AG10803 (cell line): ENCODE measurements around the gene ALG2.

Source experiments
- DNase-seq: peaks from one replicate; pipeline ENCODE4 v3.0.0; 2010; ENCODE audit warnings: low read depth
- H3K4me3 ChIP-seq: 2 replicates; pipeline ENCODE4 v1.5.1; 2011; ENCODE audit warnings: mild to moderate bottlenecking, low read length, control low read depth
- TF ChIP-seq, protein P1 (sequence below): conservative IDR thresholded peaks from 2 replicates; pipeline ENCODE4 v1.5.1; 2011; ENCODE audit warnings: mild to moderate bottlenecking, low read length, control low read depth, inconsistent platforms

ALG2 gene

DNA sequence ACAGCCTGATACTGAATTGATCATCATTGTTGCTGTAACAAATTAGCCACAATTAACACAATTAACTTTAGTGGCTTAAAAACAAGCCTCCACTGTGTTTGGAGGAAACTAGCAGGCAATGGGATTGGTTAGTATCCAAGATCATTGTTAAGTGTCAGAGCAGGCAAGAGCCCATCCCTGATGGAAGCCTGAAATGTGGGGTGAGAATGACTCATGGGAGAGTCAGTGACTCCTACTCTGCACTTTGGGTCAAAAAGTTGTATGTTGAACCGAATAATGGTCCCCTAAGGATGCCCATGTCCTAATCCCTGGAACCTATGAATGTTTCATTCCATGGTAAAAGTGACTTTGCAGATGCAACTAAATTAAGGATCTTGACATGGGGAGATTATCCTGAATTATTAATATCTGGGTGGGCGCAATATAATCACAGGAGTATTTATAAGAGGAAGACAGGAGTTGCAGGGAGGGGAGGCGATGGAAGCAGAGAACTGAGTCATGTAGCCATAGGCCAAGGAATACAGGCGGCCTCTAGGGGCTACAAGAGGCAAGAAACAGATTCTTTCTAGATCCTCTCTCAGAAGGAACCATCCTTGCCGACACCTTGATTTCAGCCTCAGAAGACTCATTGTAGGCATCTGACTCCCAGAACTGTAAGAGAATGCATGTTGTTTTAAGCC is 28.8 kb downstream of the ALG2 start:
- no peak for DNase-seq
- H3K4me3 ChIP-seq = no peak overlapping the region
- TF ChIP-seq, protein P1, sequence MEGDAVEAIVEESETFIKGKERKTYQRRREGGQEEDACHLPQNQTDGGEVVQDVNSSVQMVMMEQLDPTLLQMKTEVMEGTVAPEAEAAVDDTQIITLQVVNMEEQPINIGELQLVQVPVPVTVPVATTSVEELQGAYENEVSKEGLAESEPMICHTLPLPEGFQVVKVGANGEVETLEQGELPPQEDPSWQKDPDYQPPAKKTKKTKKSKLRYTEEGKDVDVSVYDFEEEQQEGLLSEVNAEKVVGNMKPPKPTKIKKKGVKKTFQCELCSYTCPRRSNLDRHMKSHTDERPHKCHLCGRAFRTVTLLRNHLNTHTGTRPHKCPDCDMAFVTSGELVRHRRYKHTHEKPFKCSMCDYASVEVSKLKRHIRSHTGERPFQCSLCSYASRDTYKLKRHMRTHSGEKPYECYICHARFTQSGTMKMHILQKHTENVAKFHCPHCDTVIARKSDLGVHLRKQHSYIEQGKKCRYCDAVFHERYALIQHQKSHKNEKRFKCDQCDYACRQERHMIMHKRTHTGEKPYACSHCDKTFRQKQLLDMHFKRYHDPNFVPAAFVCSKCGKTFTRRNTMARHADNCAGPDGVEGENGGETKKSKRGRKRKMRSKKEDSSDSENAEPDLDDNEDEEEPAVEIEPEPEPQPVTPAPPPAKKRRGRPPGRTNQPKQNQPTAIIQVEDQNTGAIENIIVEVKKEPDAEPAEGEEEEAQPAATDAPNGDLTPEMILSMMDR = peak; percentile 34

DNA sequence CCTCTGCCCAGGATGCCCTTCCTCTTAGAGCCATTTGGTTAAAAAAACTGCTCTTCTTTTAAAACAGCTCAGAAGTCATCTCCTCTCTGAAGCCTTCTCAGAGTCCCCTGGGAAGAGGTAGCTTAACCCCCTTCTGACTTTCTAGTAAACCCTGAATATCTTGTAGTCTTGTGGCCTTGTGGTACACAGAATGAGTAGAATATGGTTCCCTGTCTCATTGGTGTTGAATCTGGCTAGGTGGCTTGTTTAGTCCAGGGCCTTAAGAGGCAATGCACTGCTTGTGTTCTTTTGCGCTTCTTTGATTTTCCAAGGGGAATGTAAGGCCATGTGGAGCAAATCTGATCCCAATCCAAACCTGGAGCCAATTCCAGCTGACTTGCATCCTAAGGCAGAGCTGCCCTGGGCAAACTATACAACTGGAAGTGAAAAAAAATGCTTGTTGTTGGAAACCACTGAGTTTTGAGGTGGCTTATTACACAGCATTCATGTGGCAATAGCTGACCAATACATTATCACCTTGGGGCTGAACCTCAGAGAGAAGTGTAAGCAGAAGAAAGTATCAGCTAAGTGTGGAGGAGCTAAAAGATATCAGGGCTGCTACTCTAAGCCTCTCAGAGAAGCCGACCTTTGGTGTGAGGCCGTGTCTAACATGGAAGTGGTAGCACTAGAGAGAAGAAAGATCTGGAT is 31.0 kb downstream of the ALG2 start:
- TF ChIP-seq, protein P1 = no peak
- no peak overlapping the region for H3K4me3 ChIP-seq
- no peak for DNase-seq

DNA sequence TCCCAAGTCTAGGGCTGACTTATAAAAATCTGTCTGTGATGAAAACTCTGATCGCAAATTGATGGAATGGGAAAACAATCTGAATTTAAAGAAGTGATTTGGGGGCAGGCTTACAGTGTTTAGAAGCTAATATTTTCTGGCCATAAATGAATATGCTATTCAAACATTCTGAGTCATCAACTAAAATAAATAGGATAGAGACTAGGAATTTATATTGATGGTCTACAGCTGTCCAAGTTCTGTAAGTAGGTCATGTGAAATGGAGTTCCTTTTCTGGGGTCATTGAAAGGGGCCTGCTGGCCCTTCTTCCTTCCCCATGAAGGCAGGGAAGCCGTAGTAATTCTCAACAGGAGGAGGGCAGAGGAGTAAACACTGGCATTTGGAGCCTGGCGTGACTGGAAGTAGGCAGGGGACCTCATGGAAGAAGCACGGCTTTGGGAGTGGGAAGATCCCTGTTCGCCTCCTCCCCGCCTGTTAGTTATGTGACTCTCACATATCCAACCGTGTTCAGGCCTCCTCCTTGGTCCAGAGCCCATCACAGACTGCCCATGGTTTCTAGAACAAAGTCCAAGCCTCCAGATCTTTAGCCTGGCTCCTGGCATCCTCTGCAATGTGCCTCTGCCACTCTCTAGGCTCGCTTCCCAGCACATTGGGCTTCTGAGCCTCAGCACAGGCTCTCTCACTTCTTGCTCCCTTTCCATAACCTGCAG is 31.7 kb downstream of the ALG2 start:
- no peak for DNase-seq
- H3K4me3 ChIP-seq = no peak overlapping the region
- TF ChIP-seq, protein P1 = no peak

DNA sequence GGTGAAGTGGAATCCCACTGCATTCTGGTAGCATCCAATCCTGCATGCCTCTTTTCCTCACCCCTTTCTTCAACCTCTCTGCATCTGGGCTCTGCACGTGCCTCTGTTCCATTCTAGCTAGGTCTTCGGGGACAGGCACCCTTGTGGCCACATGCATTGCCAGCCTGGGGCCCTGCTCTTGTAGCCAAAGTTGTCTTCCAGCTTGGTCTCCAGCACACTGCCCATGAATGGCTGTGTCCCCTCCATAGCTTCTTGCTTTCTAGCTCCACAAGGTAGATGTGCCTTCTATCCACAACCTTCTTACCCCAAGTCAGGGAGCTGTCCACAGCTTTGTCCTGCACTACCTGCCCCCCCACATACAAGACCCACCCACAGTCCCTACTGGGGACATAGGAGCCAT is 32.6 kb downstream of the ALG2 start:
- DNase-seq = no peak
- no peak overlapping the region for H3K4me3 ChIP-seq
- TF ChIP-seq, protein P1 = no peak

DNA sequence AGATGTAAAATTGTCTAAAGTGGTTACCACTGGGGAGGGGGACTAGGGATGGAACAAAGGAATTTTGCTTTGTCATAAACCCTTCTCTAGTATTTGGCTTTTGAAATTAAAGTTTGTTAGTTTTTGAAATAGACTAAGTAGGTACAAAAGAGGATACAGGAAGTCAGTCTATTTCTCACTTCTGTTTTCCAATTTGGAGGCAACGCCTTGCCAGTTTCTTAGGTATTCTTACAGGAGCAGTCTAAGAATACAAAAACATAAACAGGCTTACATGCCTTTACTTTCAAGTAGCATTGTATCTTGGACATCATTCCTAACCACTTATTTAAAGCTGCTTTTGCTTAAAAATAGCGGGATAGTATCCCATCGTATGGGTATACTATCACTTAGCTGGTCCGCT is 34.4 kb downstream of the ALG2 start:
- TF ChIP-seq, protein P1 = no peak
- H3K4me3 ChIP-seq = no peak overlapping the region
- no peak for DNase-seq

DNA sequence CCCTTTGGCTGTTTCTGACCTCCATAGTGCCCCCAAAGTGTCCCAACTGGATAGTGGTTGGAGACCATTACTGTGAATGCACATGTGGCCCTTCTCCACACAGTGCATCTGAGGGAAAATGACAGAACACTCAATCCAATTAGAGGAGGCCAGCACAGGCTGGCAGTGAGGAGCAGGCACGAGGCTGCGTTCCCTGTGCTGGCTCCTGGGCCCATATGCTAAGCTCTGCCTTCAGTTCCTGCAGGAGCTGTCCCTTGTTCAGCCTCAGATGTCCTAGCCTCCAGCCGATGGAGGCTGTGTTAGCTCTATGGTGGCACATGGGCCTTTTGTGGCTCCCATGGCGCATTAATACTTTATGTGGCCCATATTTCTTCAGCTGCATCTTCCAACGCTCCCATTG is 35.8 kb downstream of the ALG2 start:
- DNase-seq = no peak
- H3K4me3 ChIP-seq = no peak overlapping the region
- TF ChIP-seq, protein P1 = no peak

DNA sequence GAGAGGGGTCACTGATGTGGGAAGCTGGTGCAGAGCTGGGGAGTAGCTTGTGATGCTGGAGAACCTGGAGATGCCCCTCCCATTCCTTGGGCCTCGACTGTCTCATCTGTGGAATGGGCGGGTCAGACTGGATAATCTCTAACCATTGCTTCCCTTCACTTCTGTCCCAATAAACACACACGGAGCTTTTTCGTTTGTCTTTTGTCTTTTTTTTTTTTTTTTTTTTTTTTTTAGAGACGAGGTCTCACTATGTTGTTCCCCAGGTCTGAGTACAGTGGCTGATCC is 36.5 kb downstream of the ALG2 start:
- peak overlapping the region; percentile 41; the same call in 1 of the 2 replicates for H3K4me3 ChIP-seq
- TF ChIP-seq, protein P1 = no peak
- no peak for DNase-seq
